Measurements from ENCODE around the gene DHRS4. TPM values are rescaled to one million over a fixed set of nuclear protein-coding genes. Genes with fewer than 3 reads are reported as not detected.

The DHRS4 gene
- total RNA-seq, 2 donors from 2014 or later: 37.0 to 40.6 TPM

DNA sequence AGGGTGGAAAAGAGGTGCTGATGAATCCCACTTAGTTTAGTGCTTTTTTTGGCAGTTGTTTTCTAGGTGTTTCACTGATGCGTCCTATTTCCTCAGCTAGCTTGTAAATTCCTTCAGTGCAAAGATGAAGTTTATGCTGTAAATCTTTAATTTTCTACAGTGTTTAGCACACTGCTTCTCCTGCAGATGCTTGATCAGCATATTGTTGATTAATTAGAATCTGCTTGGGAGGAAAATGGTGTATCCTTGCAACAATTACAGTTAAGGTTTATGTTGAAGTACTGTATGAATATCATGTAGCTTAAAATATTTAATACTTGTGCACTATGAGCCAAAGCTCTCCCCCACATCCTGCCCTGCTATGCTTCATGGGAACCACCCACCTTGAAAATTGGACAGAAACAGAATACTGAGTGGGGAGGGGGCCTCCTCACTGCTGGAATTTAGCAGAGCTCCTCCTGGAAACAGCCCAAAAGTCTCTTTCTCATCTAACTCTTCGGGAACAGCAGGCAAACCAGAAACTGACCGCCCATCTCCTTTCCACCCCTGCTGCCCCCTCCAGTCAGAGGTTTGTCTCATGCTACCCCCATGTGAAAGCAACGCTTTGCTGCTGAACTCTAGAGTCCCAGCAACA lies 20.3 kb upstream of the DHRS4 start:
- no peak for DNase-seq (ENCODE audit: low spot score)
- Histone ChIP-seq H3K27me3 (replicated peaks; ENCODE audit: insufficient read depth) (no peaks in the 10 kb centered on the region), H3K36me3 (no peaks in the 10 kb centered on the region), H3K4me1 (replicated peaks) (no peaks in the 10 kb centered on the region), H3K4me3 (no peak overlapping the region), H3K27ac (no peak overlapping the region), H3K9me3 (no peaks in the 10 kb centered on the region)
- 51% methylated on average over 4 of the region's 4 CpGs for WGBS
- no peak for TF ChIP-seq POLR2AphosphoS5 (IDR thresholded peaks at IDR 0.05)
- TF ChIP-seq POLR2A (IDR thresholded peaks at IDR 0.05): no peak
- TF ChIP-seq, protein P1, sequence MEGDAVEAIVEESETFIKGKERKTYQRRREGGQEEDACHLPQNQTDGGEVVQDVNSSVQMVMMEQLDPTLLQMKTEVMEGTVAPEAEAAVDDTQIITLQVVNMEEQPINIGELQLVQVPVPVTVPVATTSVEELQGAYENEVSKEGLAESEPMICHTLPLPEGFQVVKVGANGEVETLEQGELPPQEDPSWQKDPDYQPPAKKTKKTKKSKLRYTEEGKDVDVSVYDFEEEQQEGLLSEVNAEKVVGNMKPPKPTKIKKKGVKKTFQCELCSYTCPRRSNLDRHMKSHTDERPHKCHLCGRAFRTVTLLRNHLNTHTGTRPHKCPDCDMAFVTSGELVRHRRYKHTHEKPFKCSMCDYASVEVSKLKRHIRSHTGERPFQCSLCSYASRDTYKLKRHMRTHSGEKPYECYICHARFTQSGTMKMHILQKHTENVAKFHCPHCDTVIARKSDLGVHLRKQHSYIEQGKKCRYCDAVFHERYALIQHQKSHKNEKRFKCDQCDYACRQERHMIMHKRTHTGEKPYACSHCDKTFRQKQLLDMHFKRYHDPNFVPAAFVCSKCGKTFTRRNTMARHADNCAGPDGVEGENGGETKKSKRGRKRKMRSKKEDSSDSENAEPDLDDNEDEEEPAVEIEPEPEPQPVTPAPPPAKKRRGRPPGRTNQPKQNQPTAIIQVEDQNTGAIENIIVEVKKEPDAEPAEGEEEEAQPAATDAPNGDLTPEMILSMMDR (IDR thresholded peaks at IDR 0.05): no peak
- intact Hi-C loops (cut with DNase I): loop anchor here (5.0 to 10.0 kb wide), 2 partner anchors 208 to 301 kb away; no protein-coding TSS in a partner anchor

DNA sequence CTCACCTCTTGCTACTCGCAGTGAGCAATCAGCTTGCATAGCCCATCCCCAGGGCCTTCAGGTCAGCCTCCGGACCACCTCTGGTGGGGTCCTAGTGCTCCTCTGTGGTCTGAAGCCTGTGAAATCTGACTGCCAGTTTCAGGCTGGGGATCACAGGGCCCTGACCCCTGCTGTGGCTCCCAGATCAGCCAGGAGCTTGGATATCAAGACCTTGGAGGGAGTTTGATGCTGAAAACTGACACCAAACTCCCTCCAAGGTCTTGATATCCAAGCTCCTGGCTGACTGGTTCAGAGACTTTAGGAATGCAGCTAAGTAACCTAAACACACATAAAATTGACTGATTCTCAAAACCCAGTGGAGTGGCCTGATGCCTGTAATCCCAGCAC lies 19.8 kb upstream of the DHRS4 start:
- WGBS: 69% methylated on average over 2 of the region's 2 CpGs
- Histone ChIP-seq H3K4me3 (no peak overlapping the region), H3K36me3 (no peaks in the 10 kb centered on the region), H3K4me1 (replicated peaks) (no peaks in the 10 kb centered on the region), H3K27ac (no peak overlapping the region), H3K27me3 (replicated peaks; ENCODE audit: insufficient read depth) (no peaks in the 10 kb centered on the region), H3K9me3 (no peaks in the 10 kb centered on the region)
- no peak for DNase-seq (ENCODE audit: low spot score)
- intact Hi-C loops (cut with DNase I): loop anchor here (5.0 to 10.0 kb wide), 2 partner anchors 209 to 301 kb away; no protein-coding TSS in a partner anchor
- TF ChIP-seq, protein P1 (IDR thresholded peaks at IDR 0.05): no peak
- TF ChIP-seq POLR2AphosphoS5 (IDR thresholded peaks at IDR 0.05) (no peak), POLR2A (IDR thresholded peaks at IDR 0.05) (no peak)

DNA sequence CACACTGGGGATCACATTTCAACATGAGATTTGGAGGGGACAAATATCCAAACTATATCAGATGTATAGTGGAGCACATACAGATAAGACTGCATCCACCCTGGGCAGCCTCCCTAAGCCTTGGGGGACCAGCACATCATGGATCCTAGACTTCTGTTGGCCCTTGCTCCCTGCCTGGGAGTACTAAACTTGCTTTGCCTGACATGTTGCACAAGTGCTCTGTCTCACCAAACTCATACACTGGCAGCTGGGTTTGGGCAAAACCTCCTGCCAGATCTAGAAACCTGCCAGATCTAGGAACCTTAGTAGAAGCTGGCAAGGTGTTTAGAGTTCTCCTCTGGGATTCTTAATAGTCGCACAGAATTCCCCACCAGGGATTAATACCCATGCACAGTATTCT lies 18.4 kb upstream of the DHRS4 start:
- intact Hi-C loops (cut with DNase I): loop anchor here (10.0 kb wide), 1 partner anchor 210 kb away; no protein-coding TSS in a partner anchor
- H3K27me3 ChIP-seq (replicated peaks; ENCODE audit: insufficient read depth): no peaks in the 10 kb centered on the region
- no peaks in the 10 kb centered on the region for H3K9me3 ChIP-seq
- DNase-seq (ENCODE audit: low spot score): no peak
- H3K36me3 ChIP-seq: no peaks in the 10 kb centered on the region
- 80% methylated on average over 1 of the region's 1 CpG for WGBS
- H3K27ac ChIP-seq: no peak overlapping the region
- no peaks in the 10 kb centered on the region for H3K4me1 ChIP-seq (replicated peaks)
- no peak overlapping the region for H3K4me3 ChIP-seq
- TF ChIP-seq POLR2A (IDR thresholded peaks at IDR 0.05) (no peak), POLR2AphosphoS5 (IDR thresholded peaks at IDR 0.05) (no peak)
- TF ChIP-seq, protein P1 (IDR thresholded peaks at IDR 0.05): no peak

DNA sequence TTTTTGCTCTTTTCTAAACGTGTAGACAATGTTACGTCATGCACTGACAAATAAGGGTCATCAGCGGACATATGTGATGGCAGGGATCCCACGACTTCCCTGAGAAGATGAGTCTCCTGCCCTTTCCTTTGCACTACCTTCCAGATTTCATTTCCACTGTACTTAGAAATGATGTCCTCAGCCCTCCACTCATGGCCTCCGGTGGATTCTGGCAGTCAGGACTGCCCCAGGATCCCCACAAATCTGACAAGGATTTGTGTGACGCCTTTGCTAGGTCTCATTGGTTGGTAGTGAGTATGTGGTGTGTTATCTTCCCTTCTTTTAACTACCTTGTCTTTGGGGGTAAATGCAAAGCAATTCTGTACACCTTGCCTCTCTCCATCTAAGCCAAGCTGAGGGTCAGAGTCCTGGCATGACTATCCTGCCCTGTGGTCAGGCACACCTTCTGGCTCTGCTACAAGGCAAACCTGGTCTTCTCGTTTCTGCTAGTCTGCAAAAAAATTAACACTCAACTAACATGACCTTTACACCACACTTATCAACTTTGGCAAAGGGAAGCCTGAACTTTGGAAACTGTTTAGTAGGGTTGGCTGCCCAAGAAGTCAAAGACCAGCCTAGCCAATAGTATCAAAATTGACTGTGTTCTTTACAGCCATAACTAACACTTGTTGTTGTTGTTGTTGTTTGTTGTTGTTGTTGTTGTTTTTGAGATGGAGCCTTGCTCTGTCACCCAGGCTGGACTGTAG lies 17.3 kb upstream of the DHRS4 start:
- Histone ChIP-seq H3K4me3 (no peak overlapping the region), H3K36me3 (no peaks in the 10 kb centered on the region), H3K9me3 (no peaks in the 10 kb centered on the region), H3K27ac (no peak overlapping the region), H3K27me3 (replicated peaks; ENCODE audit: insufficient read depth) (no peaks in the 10 kb centered on the region), H3K4me1 (replicated peaks) (no peaks in the 10 kb centered on the region)
- DNase-seq (ENCODE audit: low spot score): no peak
- 80% methylated on average over 7 of the region's 7 CpGs for WGBS
- intact Hi-C loops (cut with DNase I): loop anchor here (10.0 kb wide), 1 partner anchor 211 kb away; no protein-coding TSS in a partner anchor
- TF ChIP-seq POLR2AphosphoS5 (IDR thresholded peaks at IDR 0.05) (no peak), POLR2A (IDR thresholded peaks at IDR 0.05) (no peak)

DNA sequence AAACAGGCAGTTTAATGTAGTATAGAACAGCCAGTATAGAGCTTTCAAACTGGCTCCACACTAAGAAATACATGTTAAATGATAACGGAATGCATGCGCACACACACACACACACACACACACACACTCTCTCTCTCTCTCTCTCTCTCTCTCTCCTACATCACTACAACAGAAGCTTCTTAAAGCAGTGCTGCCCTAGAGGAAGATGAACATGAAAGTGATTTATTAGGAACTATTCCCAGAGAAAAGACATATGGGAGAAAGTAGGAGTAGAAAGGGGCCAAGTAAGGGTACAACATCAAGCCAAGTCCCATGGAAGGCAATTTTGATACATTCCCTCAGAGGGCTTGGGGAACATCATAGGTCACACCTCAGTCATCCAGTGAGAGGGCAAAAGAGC lies 16.4 kb upstream of the DHRS4 start:
- intact Hi-C loops (cut with DNase I): loop anchor here (10.0 kb wide), 1 partner anchor 212 kb away; no protein-coding TSS in a partner anchor
- no peak for DNase-seq (ENCODE audit: low spot score)
- 77% methylated on average over 2 of the region's 2 CpGs for WGBS
- Histone ChIP-seq H3K9me3 (no peaks in the 10 kb centered on the region), H3K27ac (no peak overlapping the region), H3K4me1 (replicated peaks) (no peaks in the 10 kb centered on the region), H3K27me3 (replicated peaks; ENCODE audit: insufficient read depth) (no peaks in the 10 kb centered on the region), H3K36me3 (no peaks in the 10 kb centered on the region), H3K4me3 (no peak overlapping the region)
- TF ChIP-seq, protein P1 (IDR thresholded peaks at IDR 0.05): no peak
- TF ChIP-seq POLR2AphosphoS5 (IDR thresholded peaks at IDR 0.05) (no peak), POLR2A (IDR thresholded peaks at IDR 0.05) (no peak)
